Cardiac fibroblast (primary cell): ENCODE measurements around the gene FPR2.
A peak's percentile ranks its signal among the peaks of the same experiment; 100 is the strongest.

Source experiments
- DNase-seq, 2 donors: peaks; one replicate each; pipeline versions ENCODE4 v3.0.0 to v3.0.0-alpha.2; 2010; ENCODE audit warnings: low read depth in 2 of 2
- H3K4me3 ChIP-seq, 2 donors: replicated peaks in 1 of 2; 1 replicate in 1 of 2; 2 replicates in 1 of 2; pipeline ENCODE4 v1.5.1; 2011; ENCODE audit warnings: low read depth in 2 of 2, low read length in 2 of 2, mild to moderate bottlenecking in 2 of 2, moderate library complexity in 1 of 2
- TF ChIP-seq, protein P1 (sequence below): IDR thresholded peaks from one replicate; pipeline ENCODE4 v1.5.1; 2011; ENCODE audit warnings: low read depth, mild to moderate bottlenecking, low read length, inconsistent platforms

The FPR2 gene

GRCh38 chr19:51808333-51808986 lies 47.5 kb downstream of the FPR2 start:
- peak; percentile 79 to 90 for DNase-seq
- H3K4me3 ChIP-seq = no peak overlapping the region
- TF ChIP-seq, protein P1, sequence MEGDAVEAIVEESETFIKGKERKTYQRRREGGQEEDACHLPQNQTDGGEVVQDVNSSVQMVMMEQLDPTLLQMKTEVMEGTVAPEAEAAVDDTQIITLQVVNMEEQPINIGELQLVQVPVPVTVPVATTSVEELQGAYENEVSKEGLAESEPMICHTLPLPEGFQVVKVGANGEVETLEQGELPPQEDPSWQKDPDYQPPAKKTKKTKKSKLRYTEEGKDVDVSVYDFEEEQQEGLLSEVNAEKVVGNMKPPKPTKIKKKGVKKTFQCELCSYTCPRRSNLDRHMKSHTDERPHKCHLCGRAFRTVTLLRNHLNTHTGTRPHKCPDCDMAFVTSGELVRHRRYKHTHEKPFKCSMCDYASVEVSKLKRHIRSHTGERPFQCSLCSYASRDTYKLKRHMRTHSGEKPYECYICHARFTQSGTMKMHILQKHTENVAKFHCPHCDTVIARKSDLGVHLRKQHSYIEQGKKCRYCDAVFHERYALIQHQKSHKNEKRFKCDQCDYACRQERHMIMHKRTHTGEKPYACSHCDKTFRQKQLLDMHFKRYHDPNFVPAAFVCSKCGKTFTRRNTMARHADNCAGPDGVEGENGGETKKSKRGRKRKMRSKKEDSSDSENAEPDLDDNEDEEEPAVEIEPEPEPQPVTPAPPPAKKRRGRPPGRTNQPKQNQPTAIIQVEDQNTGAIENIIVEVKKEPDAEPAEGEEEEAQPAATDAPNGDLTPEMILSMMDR = peak; percentile 26

DNA sequence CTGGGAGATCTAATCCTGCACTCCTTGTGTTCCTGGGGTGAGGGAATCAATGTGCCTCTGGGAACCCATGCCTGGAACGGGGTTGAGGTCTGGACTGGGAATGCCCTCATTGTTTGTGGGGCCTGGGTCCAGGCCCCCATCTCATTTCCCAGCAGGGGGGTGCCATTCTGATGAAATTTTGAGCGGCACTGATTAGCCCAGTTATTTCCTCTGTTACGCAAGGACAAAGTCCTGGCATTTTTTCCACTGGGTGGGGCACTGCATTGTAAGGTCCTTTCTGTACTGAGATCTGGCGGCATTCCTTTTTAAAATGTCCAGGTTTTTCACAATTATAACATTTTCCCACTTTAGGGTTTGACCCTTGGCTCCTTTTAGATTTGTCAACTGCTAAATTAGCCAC lies 48.8 kb downstream of the FPR2 start:
- DNase-seq = peak in 1 of 2 donors; percentile 85
- TF ChIP-seq, protein P1 = no peak
- no peak overlapping the region for H3K4me3 ChIP-seq

DNA sequence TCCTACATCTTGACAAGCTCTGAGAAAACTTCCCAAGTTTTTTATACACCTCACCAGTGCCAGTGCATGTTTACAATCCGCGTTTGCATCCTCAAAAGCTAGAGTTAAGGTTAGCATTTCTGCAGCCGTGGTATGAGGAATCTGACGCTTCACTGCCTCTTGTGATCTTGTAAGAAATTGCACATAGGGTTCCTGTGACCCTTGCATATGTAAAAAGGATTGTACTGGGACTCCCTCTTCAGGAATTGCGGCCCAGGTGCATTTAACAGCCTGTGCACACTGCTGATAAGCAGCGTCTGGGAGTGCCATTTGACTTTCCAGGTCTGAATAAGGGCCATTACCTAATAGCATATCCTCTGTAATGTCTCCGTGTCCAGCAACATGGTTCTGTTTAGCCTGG lies 49.2 kb downstream of the FPR2 start:
- TF ChIP-seq, protein P1 = no peak
- DNase-seq = peak; percentile 32 to 66
- H3K4me3 ChIP-seq = no peak overlapping the region

- no peak for DNase-seq
- H3K4me3 ChIP-seq = no peak overlapping the region
- TF ChIP-seq, protein P1 = no peak
These were observed 50.4 kb downstream of the FPR2 start for GRCh38 chr19:51811344-51811743.

- TF ChIP-seq, protein P1 = no peak
- no peak for DNase-seq
- no peak overlapping the region for H3K4me3 ChIP-seq
These were observed 54.1 kb downstream of the FPR2 start for GRCh38 chr19:51815043-51815442.

DNA sequence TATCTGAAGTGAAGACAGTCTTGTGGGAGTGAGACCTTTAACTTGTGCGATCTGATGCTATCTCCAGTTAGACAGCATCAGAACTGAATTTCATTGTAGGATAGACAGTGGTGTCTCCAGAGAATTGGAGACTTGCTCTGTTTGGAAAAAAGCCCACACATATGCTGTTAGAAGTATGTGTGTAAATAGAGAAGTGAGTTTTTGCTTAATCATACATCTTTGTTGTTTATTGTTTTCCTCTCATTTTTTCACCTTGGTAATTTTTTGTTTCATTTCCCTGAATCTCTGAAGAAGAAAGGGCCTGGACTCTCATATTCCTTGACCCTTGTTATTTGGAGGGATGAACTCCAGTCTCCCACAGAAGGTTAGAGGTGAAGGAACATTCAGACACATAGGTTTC lies 55.7 kb downstream of the FPR2 start:
- TF ChIP-seq, protein P1 = no peak
- H3K4me3 ChIP-seq = no peak overlapping the region
- DNase-seq = no peak

GRCh38 chr19:51820011-51820410 lies 59.0 kb downstream of the FPR2 start:
- DNase-seq = no peak
- no peak overlapping the region for H3K4me3 ChIP-seq
- TF ChIP-seq, protein P1 = no peak
